Choroid plexus epithelial cell (primary cell): Measurements from ENCODE around the gene RNF34.

Experiments used
- DNase-seq: peaks from one replicate; pipeline ENCODE4 v3.0.0-alpha.2; 2010; ENCODE audit warnings: low read depth
- H3K4me3 ChIP-seq: 2 replicates; pipeline ENCODE4 v1.5.1; 2011; ENCODE audit warnings: low read depth, mild to moderate bottlenecking, control low read depth, low read length, moderate library complexity
- TF ChIP-seq, protein P1 (sequence below): conservative IDR thresholded peaks from 2 replicates; pipeline ENCODE4 v1.5.1; 2011; ENCODE audit warnings: low read depth, mild to moderate bottlenecking, control low read depth, inconsistent platforms, low read length, moderate library complexity

Gene RNF34

DNA sequence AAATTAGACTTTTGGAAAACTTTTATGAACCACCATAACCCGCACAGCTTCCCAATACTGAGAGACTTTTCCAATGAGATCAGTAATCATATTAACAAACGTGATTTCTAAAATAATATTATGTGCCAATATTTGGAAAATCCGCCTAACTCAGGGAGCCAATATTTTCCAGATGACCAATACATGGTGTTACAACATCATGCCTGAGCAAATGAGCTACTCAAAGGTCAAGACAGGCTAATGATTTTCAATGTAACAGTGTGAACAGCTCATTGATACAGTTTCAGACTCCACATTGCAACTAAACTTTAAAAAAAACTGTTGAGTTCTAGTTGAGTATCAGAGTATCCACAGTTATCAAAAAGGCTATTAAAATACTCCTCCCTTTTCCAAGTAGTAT, 46.8 kb downstream of the RNF34 start:
- no peak for DNase-seq
- no peak overlapping the region for H3K4me3 ChIP-seq
- TF ChIP-seq, protein P1, sequence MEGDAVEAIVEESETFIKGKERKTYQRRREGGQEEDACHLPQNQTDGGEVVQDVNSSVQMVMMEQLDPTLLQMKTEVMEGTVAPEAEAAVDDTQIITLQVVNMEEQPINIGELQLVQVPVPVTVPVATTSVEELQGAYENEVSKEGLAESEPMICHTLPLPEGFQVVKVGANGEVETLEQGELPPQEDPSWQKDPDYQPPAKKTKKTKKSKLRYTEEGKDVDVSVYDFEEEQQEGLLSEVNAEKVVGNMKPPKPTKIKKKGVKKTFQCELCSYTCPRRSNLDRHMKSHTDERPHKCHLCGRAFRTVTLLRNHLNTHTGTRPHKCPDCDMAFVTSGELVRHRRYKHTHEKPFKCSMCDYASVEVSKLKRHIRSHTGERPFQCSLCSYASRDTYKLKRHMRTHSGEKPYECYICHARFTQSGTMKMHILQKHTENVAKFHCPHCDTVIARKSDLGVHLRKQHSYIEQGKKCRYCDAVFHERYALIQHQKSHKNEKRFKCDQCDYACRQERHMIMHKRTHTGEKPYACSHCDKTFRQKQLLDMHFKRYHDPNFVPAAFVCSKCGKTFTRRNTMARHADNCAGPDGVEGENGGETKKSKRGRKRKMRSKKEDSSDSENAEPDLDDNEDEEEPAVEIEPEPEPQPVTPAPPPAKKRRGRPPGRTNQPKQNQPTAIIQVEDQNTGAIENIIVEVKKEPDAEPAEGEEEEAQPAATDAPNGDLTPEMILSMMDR: no peak

DNA sequence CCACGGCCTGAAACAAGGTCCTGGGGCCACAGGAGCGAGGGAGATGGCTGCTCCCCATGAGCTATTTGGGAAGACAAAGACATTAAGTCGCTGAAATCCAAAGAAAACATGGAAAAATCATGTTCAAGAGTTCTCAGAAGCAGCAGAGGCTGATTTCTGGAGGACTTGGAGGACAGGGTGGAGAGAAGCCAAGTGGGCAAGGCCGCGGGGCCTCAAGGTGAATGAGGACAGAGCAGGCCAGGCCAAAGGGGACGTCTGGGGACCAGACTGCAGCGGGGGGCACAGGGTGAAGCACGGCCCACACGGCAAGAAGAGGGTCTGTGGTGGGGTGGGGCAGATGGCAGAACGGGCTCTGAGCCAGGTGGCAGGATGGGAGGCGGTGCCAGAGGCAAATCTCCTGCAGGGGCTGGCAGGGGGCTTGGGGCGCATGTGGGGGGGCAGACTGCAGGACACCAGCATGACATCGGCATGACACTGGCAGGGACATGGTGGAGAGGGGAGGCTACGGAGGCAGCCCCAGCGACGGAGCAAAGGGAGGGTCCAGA, 48.9 kb downstream of the RNF34 start:
- TF ChIP-seq, protein P1: no peak
- no peak overlapping the region for H3K4me3 ChIP-seq
- DNase-seq: no peak

DNA sequence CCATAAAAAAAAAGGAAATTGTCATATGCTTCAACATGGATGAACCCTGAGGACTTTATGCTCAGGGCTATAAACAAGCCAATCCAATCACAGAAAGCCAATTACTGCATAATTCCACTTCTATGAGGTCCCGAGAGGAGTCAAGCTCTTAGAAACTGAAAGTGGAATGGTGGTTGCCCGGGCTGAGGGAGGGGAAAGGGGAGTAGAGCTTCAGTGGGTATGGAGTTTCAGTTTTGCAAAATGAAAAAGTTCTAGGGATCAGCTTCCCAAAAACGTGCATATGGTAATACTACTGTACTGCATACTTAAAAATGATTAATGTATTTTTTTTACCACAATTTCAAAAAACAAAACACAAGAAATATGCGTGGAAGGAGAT, 52.0 kb downstream of the RNF34 start:
- DNase-seq: no peak

DNA sequence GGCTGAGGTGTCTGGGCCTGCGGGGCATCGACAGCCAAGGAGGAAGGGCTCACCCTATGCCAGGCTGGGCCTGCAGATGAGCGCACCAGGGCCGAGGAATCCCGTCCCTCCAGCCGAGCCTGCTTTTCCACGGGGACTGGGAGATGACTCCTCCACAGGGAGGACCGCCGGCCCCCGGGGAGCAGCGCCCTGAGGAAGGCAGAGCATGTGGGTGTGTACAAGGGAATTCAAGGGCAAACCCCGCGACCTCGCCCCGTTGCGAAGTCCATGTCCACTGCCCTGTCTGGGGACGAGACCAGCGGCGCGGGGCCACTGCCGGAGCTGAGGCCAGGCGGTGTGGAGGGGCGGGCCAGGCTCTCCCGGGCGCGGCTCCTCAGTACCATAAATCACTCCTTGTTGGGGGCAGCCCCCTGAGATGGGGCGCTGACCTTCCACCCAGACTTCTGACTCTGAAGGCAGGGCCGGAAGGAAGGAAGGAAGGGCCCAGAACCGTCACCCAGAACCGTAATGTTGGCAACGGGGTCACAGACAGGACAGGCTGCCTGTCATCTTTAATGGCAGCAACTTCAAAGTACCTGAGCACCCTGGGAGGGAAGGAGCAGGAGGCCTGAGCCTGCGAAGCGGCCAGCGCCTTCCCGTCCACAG, 52.5 kb downstream of the RNF34 start:
- TF ChIP-seq, protein P1: no peak
- H3K4me3 ChIP-seq: no peak overlapping the region
- DNase-seq: no peak

More for the DNA sequence above, 52.0 kb downstream of the RNF34 start:
- H3K4me3 ChIP-seq: no peak overlapping the region
- TF ChIP-seq, protein P1: no peak

DNA sequence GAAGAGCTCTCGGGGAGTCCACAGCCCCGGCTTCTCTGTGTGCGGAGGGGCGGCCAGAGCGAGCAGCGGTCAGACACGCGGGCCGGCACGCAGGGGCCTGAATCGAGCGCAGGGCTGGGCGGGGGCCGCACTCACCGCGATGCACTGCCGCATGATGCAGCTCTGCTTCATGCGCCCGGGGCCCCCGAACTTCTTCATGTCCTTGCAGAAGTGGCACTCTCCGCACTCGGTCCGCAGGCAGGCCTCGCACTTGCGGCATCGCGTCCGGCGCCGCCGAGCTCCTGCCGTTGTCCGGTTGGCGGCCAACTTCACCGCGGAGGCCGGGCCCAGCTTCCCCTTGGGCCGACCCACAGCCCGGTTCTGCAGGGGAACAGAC, 53.1 kb downstream of the RNF34 start:
- no peak overlapping the region for H3K4me3 ChIP-seq
- no peak for DNase-seq

DNA sequence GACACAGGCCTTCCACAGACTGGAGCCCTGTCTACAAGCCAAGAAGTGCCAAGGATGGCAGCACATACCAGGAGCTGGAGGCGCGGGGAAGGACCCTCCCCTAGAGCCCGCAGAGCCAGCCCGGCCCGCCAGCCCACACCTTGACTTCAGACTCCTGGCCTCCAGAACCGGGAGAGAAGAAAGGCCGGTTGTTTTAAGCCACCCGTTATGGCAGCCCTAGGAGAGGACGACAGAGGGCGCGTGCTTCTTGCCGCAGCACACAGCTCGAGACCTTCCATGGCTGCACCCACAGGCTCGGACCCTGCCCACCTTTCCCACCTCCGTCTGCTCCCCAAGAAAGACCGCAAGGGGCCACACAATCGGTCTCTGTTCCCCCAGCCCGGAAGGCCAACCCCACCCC, 53.7 kb downstream of the RNF34 start:
- no peak for DNase-seq
- TF ChIP-seq, protein P1: no peak
- no peak overlapping the region for H3K4me3 ChIP-seq

More for the DNA sequence above, 53.1 kb downstream of the RNF34 start:
- TF ChIP-seq, protein P1: no peak

DNA sequence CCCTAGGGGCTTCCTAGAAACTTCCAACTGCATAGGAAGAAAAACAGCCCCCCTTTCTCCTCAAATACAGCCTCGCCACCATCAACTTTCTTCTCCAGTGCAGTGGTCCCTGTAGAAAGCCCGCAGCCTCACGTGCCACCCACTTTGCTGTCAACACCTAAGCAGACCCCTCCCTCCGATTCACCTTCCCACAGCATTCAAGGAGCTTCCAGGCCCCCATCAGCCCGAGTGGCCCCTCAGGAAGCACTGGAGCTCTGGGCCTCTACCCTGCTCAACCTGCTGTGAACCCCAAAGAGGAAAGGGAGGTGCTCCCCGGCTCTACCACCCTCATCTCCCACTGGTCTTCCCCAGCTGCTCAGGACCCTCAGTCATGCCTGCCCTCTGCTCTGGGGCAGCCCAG, 55.0 kb downstream of the RNF34 start:
- DNase-seq: no peak
- TF ChIP-seq, protein P1: no peak
- no peak overlapping the region for H3K4me3 ChIP-seq
